Esophagus squamous epithelium (tissue), 5 donors: ENCODE data around the gene STXBP6. TPM values are rescaled to one million over a fixed set of nuclear protein-coding genes. Genes with fewer than 3 reads are reported as not detected.

Experiments
- DNase-seq: peaks from one replicate; lab custom pipeline; 2025; lab: John Stamatoyannopoulos, UW
- H3K27ac ChIP-seq, 4 donors: fragments of 200-600 bp; sonication (generic); one replicate each; pipeline ENCODE4 v1.5.1; 2016 to 2019; ENCODE audit warnings: mild to moderate bottlenecking in 1 of 4
- H3K27me3 ChIP-seq, 4 donors: fragments of 200-600 bp; sonication (generic); 1 replicate in 3 of 4; 2 replicates in 1 of 4; pipeline versions ENCODE4 v1.5.1 to v1.6.0; 2017 to 2021; ENCODE audit warnings: antibody characterized with exemption in 1 of 4
- H3K36me3 ChIP-seq, 3 donors: fragments of 200-600 bp; sonication (generic); one replicate each; pipeline ENCODE4 v1.5.1; 2016 to 2019
- H3K4me1 ChIP-seq, 3 donors: fragments of 200-600 bp; sonication (generic); one replicate each; pipeline ENCODE4 v1.5.1; 2017 to 2019
- H3K4me3 ChIP-seq, 4 donors: fragments of 200-600 bp; sonication (generic); 1 replicate in 3 of 4; 2 replicates in 1 of 4; pipeline ENCODE4 v1.5.1; 2016 to 2019; ENCODE audit warnings: mild to moderate bottlenecking in 2 of 4, moderate library complexity in 1 of 4
- H3K9me3 ChIP-seq, 3 donors: fragments of 200-600 bp; sonication (generic); one replicate each; pipeline ENCODE4 v1.5.1; 2016 to 2019
- CTCF ChIP-seq, 6 experiments: fragments of 450-650 bp in 4 of 6; fragments of 200-600 bp in 2 of 6; sonication (generic) in 2 of 6; IDR thresholded peaks; one replicate each; pipeline ENCODE4 v1.5.1; 2016 to 2019; ENCODE audit warnings: antibody characterized with exemption in 6 of 6, mild to moderate bottlenecking in 4 of 6, moderate library complexity in 4 of 6
- POLR2A ChIP-seq, 4 donors: fragments of 450-650 bp; IDR thresholded peaks; one replicate each; pipeline ENCODE4 v1.6.1; 2017; ENCODE audit warnings: antibody characterized with exemption in 4 of 4, mild to moderate bottlenecking in 4 of 4, moderate library complexity in 3 of 4
- WGBS, 2 donors: methylation state at CpG; one replicate each; pipeline ENCODE4 v1.1.5; 2018; 5-methylcytosine and 5-hydroxymethylcytosine counted together
- intact Hi-C: fragments of 100-400 bp; cut with DNase I; formaldehyde crosslinking; loops from one replicate; pipeline ENCODE4 v1.15.0; 2022
- total RNA-seq, 4 donors: library from RNA; depleted of rRNA; stranded (reverse); fragments of >200 nt; gene quantifications; one replicate each; pipeline ENCODE4 v1.1.0, GENCODE V29; 2016
- donor health status: DM: yes; HTN: yes; CAD: no.

STXBP6 gene
- total RNA-seq, 4 donors from 2014 or later = 1.2 to 9.7 (median 2.8) TPM

GRCh38 chr14:25092258-25092740 lies 42.4 kb upstream of the STXBP6 start:
- no peaks in the 10 kb centered on the region for H3K9me3 ChIP-seq
- no peak for TF ChIP-seq POLR2A (IDR thresholded peaks at IDR 0.05)
- TF ChIP-seq CTCF (IDR thresholded peaks at IDR 0.05) = no peak
- no peak overlapping the region for H3K27ac ChIP-seq
- intact Hi-C loops = no loop called here
- peaks cover 0 to 15% (median 0%) of the 10 kb centered on the region in 3 donors for H3K4me1 ChIP-seq
- H3K27me3 ChIP-seq = no peaks in the 10 kb centered on the region
- DNase-seq = no peak
- no peaks in the 10 kb centered on the region for H3K36me3 ChIP-seq
- H3K4me3 ChIP-seq = no peak overlapping the region
- WGBS, 2 donors = 78 to 81% methylated on average over 4 of the region's 4 CpGs

GRCh38 chr14:25090716-25091454 lies 40.9 kb upstream of the STXBP6 start:
- TF ChIP-seq POLR2A (IDR thresholded peaks at IDR 0.05) (no peak), CTCF (IDR thresholded peaks at IDR 0.05) (no peak)
- H3K4me3 ChIP-seq = no peak overlapping the region
- no peak for DNase-seq
- no peaks in the 10 kb centered on the region for H3K9me3 ChIP-seq
- intact Hi-C loops = no loop called here
- peaks cover 0 to 15% (median 0%) of the 10 kb centered on the region in 3 donors for H3K4me1 ChIP-seq
- WGBS, 2 donors = 18 to 33% methylated on average over 2 to 3 of the region's 3 CpGs
- H3K27ac ChIP-seq = peak overlapping the region in 1 of 4 donors; percentile 42
- H3K27me3 ChIP-seq = no peaks in the 10 kb centered on the region
- H3K36me3 ChIP-seq = no peaks in the 10 kb centered on the region

GRCh38 chr14:25090256-25090655 lies 40.3 kb upstream of the STXBP6 start:
- Histone ChIP-seq H3K9me3 (no peaks in the 10 kb centered on the region), H3K4me3 (no peak overlapping the region), H3K27me3 (no peaks in the 10 kb centered on the region), H3K27ac (no peak overlapping the region), H3K36me3 (no peaks in the 10 kb centered on the region), H3K4me1 (peaks cover 0 to 15% (median 0%) of the 10 kb centered on the region in 3 donors)
- WGBS, 2 donors = 17 to 22% methylated on average over 2 of the region's 2 CpGs
- DNase-seq = no peak
- intact Hi-C loops = no loop called here
- TF ChIP-seq CTCF (IDR thresholded peaks at IDR 0.05) (no peak), POLR2A (IDR thresholded peaks at IDR 0.05) (no peak)

- no peak for DNase-seq
- intact Hi-C loops = no loop called here
- TF ChIP-seq CTCF (IDR thresholded peaks at IDR 0.05) (no peak), POLR2A (IDR thresholded peaks at IDR 0.05) (no peak)
- H3K4me1 ChIP-seq = peaks cover 0 to 15% (median 0%) of the 10 kb centered on the region in 3 donors
- no peaks in the 10 kb centered on the region for H3K9me3 ChIP-seq
- no peak overlapping the region for H3K27ac ChIP-seq
- H3K27me3 ChIP-seq = no peaks in the 10 kb centered on the region
- no peak overlapping the region for H3K4me3 ChIP-seq
- H3K36me3 ChIP-seq = no peaks in the 10 kb centered on the region
- 50 to 63% methylated on average over 1 of the region's 1 CpG for WGBS, 2 donors
These were observed 39.5 kb upstream of the STXBP6 start for GRCh38 chr14:25089496-25089895.

GRCh38 chr14:25086821-25087396 lies 37.0 kb upstream of the STXBP6 start:
- H3K36me3 ChIP-seq = no peaks in the 10 kb centered on the region
- H3K4me3 ChIP-seq = no peak overlapping the region
- TF ChIP-seq CTCF (IDR thresholded peaks at IDR 0.05) (no peak), POLR2A (IDR thresholded peaks at IDR 0.05) (no peak)
- H3K9me3 ChIP-seq = no peaks in the 10 kb centered on the region
- WGBS, 2 donors = 47 to 49% methylated on average over 2 of the region's 2 CpGs
- peaks cover 0 to 15% (median 0%) of the 10 kb centered on the region in 3 donors for H3K4me1 ChIP-seq
- no peaks in the 10 kb centered on the region for H3K27me3 ChIP-seq
- intact Hi-C loops = no loop called here
- H3K27ac ChIP-seq = no peak overlapping the region
- DNase-seq = no peak
